Measurements from ENCODE around the gene OR4D10.

GRCh38 chr11:59511675-59512074, 38.6 kb downstream of the OR4D10 start:
- no peak for TF ChIP-seq CTCF (IDR thresholded peaks at IDR 0.05)
- no peak for TF ChIP-seq EZH2 (IDR thresholded peaks at IDR 0.05; ENCODE audit: borderline replicate concordance, insufficient read depth, low read depth, low read length, poor library complexity, severe bottlenecking)
